Measurements from ENCODE around the gene TEX29.

The TEX29 gene

DNA sequence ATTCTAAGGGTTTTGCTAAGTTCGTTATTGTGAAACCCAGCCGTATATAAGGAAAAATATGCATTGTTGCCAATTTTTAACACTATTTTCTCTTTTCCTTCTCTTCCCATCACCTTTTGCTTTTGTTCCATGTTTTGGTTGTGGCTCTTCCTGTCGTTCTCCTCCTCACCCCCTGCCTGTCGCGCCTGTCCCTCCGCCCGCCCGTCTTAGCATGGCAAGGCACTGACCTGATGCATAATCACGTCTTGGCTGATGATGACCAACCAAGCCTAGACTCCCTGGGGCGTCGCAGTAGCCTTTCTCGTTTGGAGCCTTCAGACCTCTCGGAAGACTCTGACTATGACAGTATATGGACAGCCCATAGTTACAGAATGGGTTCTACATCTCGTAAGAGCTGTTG, 28.5 kb upstream of the TEX29 start:
- DNase-seq (ENCODE audit: low read depth): no peak

GRCh38 chr13:111292710-111293485, 27.5 kb upstream of the TEX29 start:
- DNase-seq (ENCODE audit: low read depth): no peak

- DNase-seq (ENCODE audit: low read depth): no peak
Measured at GRCh38 chr13:111295886-111296285, 24.6 kb upstream of the TEX29 start.

GRCh38 chr13:111296417-111296816, 24.0 kb upstream of the TEX29 start:
- peak; percentile 3 for DNase-seq (ENCODE audit: low read depth)

DNA sequence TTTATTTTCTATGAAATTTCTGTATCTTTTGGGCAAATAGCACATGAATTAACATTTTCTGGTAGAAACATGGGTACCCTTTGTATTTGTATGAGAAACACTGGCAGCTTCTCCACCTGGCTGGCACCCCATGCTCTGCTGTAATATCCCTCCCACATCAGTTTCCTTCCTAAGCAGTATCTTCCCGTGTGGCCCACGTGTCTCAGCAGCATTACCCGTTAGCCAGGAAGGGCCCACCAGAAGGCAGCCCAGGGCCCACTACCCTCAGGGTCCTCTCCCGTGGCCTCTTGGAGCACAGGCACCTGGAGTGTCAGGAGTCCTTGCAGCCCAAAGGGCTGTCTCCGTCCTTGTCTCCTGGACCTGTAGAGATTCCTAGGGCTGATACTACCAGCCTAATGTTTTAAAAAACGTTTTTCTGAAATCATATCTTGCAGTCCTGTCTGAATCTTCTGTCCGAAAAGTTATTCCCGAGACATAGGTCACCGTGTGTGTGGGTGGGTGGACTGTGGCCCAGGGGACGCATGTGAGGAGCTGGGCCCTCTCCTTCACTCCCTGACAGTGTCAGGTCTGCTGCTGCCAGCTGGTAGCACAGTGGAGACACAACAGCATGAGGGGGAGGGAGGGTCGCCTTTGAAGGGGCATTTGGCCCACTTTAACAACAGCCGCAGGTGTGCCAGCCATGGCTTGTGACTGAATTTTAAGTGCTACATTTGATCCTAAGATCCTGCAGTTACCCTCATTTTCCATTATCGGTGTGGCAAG, 22.0 kb upstream of the TEX29 start:
- DNase-seq (ENCODE audit: low read depth): no peak

DNA sequence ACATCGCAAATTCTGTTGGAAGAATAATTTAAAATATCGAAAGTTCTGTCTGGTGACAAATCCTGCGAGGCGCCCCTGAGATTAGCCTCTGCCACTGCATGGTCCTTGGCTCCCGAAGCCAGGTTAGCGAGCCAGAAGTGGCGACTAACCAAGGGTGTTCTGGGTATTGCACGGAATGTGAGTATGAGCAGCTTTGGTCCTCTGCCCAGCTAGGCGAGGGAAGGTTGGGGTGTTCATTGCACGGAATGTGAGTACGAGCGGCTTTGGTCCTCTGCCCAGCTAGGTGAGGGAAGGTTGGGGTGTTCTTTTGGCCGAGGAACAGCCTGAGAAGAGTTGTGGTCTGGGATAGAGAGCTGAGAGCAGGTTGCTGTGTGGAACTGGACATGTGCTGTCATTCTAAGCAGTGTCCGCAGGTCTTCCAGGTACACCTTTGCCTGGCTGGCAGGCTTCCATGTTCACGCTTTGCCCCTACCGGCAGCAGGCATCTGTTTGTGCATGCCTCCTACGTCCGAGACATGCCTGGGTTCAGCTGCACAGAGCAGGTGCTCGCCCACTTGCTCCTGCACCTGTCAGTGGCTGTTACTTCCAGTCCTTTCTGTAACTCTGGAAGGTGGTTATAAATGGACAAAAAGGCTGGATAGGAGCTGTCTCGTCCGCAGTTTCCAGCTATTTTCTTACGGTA, 18.3 kb upstream of the TEX29 start:
- no peak for DNase-seq (ENCODE audit: low read depth)

DNA sequence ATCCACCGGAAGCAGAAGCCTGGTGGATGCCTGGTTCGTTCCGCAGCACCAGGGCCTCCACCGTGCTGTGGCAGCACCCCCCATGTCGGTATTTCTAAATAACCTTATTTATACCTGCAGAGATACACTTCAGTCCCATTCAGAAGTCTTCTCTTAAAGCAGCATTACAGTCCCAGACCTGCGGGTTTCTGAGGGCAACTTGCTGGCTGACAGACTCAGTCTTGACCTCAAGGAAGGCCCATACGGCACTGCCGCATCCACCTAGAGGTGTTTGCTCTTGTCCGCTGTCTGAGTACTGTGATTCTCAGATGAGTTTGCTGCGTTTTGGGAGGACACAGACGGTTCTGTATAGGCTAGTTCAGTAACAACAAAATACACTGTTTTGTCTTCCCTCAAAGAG, 16.9 kb upstream of the TEX29 start:
- DNase-seq (ENCODE audit: low read depth): no peak

DNA sequence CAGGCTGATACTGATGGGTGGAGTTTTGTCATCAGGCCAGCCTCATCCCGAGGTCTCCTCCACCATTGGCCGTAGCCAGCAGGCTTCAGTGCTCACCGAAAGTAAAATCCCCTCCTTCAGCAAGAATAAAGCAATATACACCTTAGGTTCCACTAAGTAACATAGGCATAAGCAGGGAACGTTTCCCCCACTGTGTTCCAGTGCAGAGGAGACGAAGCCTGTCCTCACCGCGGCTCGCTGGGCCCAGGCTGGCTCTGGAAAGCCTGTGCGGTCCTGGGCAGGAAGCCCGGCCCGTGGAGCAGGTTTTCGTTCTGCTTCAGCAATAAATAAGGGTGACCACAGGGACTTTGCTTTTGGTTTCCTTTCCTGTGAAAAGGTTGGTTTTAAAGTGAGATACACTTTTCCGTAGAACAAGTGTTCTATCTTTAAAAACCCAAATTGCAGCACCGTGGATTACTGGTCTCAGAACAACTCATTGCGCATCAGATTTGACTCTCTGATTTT, 16.3 kb upstream of the TEX29 start:
- DNase-seq (ENCODE audit: low read depth): no peak

DNA sequence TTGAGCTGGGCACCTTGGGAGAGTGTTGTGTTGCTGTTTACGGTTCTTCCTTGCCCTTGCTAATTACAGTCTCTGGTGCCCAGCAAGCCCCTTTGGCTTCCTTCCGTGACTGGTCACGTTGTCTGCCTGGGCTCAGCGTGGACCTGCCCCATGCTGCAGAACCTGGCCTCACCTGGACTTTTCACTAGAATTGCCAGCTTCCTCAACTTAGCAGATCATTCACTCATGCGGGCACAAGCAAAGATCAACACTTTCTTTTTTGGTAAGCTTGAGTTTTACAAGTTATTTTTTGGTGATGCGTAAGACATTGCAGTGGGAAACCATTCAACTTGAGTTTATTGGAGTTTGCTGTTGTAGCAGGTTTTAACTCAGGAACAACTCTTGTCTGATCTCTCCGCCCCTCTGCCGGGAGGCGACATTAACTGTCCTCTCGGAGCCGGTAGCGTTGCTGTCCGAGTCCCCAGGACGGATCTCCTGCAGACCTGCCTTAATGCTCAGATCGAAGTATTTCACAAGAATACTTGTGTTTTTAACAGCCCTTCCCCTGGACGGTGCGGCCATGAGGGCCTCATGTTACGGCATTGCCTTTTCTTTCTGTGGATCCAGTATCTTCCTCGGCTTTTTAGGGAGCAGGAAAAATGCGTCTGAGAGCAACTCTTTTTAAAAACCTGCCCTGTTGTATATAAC, 15.7 kb upstream of the TEX29 start:
- no peak for DNase-seq (ENCODE audit: low read depth)

DNA sequence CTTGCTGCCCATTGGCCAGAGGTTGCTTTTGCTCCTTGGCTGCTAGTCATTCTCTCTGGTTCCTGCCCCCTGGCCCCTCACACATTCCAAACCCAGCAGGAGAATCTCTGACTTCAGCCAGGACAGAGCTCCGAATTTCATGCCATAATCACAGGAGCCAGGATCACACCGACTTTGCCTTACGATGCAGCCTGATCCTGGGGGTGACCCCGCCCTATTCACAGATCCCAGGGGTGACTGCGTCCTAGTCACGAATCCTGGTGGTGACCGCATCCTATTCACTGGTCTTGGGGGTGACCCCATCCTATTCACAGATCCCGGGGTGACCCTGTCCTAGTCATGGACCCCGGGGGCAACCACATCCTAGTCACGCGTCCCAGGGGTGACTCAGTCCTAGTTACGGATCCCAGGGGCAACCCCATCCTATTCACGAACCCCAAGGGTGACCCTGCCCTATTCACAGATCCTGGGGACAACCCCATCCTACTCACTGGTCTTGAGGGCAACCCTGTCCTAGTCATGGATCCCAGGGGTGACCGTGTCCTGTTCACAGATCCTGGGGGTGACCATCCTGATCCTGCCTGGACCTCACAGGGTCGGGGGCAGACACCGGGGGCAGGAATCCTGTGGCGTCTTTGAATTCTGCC, 7.4 kb upstream of the TEX29 start:
- DNase-seq (ENCODE audit: low read depth): no peak

- no peak for DNase-seq (ENCODE audit: low read depth)
Measured at GRCh38 chr13:111313911-111314425, 6.5 kb upstream of the TEX29 start.

DNA sequence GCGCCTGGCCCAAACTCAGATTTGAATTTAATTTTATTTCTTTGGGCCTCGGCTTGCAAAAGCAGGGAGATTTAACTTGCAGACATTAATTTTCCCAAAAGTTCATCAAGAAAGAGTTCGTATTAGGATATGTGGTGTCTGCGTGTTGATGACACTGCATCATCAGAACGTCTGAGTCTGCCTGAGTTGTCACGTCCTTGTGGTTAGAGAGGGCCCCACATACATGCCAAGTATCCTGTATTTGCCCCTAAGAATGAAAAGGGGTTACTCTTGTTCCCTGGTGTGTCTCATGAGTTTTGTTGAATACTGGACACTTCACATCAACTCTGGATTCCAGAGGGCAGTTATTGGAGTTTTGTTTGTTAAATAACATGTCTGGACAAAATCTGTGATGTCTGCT, 5.6 kb upstream of the TEX29 start:
- DNase-seq (ENCODE audit: low read depth): no peak

DNA sequence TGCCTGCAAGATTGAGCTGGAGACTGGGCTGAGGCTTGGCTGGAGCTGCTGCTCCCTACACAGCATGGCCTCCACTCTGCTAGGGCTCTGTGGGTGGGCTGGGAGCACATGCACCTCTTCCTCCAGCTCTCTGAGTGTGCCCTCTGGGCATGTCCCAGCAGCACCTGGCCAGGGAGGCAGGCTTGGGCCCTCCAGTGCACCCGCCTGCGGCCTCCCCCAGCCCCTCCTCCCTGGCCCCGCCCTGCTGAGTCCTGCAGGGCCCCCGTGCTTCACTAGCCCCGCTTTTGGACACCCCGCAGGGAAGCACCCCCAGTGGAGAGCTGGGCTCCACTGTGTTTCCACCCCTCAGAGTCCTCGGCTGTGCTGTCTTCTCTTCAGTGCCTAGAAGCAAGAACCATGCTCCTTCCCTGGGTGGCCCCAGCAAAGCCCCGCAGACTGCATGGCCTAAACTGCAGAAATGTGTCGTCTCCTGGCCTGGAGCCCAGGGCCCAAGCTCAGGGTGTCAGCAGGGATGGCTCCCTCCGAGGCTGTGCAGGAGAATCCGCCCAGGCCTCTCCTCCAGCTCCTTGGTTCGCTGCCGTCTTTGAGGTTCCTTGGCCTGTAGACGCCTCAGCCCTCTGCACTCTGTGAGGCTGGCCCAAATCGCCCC, 5.0 kb upstream of the TEX29 start:
- no peak for DNase-seq (ENCODE audit: low read depth)

DNA sequence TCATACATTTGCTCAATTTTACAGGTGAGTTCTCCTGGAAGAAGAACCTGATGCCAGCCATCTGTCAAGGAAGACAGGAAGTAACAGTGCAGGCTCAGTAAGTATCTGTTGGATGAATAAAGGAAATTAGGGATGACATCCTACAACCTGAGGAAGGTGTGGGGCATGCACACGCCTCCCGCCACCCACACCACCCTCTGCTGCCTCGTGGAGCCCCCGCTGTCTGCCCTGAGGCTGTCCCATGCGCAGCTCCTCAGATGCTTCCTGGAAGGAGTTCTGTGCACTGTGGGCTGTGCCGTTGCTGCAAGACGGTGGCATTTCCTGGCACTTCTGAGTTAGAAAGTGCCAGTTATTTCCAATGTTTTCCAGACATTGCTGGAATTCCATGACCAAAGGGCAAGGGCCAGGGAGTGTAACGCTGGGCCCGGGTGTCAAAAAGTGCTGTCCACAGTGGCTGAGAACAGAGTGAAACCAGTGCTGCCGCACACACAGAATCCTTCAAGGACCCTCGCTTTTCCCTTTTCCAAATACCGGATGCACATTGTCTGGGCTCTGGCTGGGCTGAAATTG, 4.2 kb upstream of the TEX29 start:
- DNase-seq (ENCODE audit: low read depth): no peak

- no peak for DNase-seq (ENCODE audit: low read depth)
Measured at GRCh38 chr13:111317042-111317550, 3.3 kb upstream of the TEX29 start.

- no peak for DNase-seq (ENCODE audit: low read depth)
Measured at GRCh38 chr13:111317571-111318345, 2.7 kb upstream of the TEX29 start.

- DNase-seq (ENCODE audit: low read depth): no peak
Measured at GRCh38 chr13:111318386-111318785, 2.1 kb upstream of the TEX29 start.

DNA sequence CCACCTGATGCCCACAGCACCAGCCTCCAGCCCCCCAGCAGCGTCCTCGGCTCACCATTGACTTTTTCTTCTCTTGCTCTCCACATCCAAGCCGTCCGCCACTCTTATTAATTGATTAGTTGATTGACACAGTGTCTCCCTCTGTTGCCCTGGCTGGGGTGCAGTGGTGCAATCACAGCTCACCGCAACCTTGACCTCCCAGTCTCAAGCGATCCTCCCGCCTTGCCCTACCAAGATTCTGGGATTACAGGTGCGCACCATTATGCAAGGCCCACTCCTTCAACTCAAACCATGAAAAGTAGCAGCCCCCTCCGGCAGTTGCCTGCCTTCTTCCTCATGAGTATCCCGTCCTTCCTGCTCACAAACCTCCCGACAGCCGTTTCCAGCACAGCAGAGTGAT, 921 bp upstream of the TEX29 start:
- no peak for DNase-seq (ENCODE audit: low read depth)

All from amniotic epithelial cell (primary cell).